ENCODE data around the gene POPDC2. TPM values are rescaled to one million over a fixed set of nuclear protein-coding genes. Genes with fewer than 3 reads are reported as not detected.
"Not testable (repeated sequence)": the region's sequence is repeated elsewhere in the genome, so short reads cannot be mapped to it uniquely, and the experiment has no call there.

The POPDC2 gene
- polyA plus RNA-seq, 1 of the 3 experiments (the other 2 are of a cell fraction), result 19.9 TPM

- no peaks in the 10 kb centered on the region for H3K9me2 ChIP-seq
- no peaks in the 10 kb centered on the region for H3K79me2 ChIP-seq (ENCODE audit: insufficient read depth)
- no peak overlapping the region for H3K9ac ChIP-seq
- H3K4me3 ChIP-seq (ENCODE audit: low read depth in 2 of 2, low read length in 1 of 2), result no peak overlapping the region
- ChIA-PET CTCF (interaction anchor here (1.1 to 1.8 kb wide), 2 partner anchors 10 to 85 kb away, joined by 3 to 4 read pairs; no protein-coding TSS in a partner anchor), POLR2A (no interaction called here)
- H3K9me3 ChIP-seq, result no peaks in the 10 kb centered on the region
- no peak overlapping the region for H3K27ac ChIP-seq (ENCODE audit: low read depth in 2 of 2, low read length in 1 of 2)
- peaks cover 0 to 20% of the 10 kb centered on the region in 2 experiments; a peak in 1 of 4 replicates for H3K4me1 ChIP-seq (ENCODE audit: control insufficient read depth in 1 of 2, insufficient read depth in 2 of 2, low read depth in 1 of 2, low read length in 1 of 2)
- H3K27me3 ChIP-seq (ENCODE audit: insufficient read depth), result no peaks in the 10 kb centered on the region
- no peaks in the 10 kb centered on the region for H3K36me3 ChIP-seq (replicated peaks in 1 of 2; ENCODE audit: control insufficient read depth in 1 of 2, insufficient read depth in 2 of 2, low read length in 1 of 2)
- WGBS (ENCODE audit: low lambda C conversion rate), result 87% methylated on average over 7 of the region's 7 CpGs
- TF ChIP-seq MXI1 (IDR thresholded peaks at IDR 0.05; ENCODE audit: low read depth, low read length) (no peak), FOSL2 (IDR thresholded peaks at IDR 0.05; ENCODE audit: borderline replicate concordance, low read depth) (no peak), POLR2AphosphoS5 (IDR thresholded peaks at IDR 0.05; ENCODE audit: low read depth, low read length) (no peak)
- TF ChIP-seq, protein P1, sequence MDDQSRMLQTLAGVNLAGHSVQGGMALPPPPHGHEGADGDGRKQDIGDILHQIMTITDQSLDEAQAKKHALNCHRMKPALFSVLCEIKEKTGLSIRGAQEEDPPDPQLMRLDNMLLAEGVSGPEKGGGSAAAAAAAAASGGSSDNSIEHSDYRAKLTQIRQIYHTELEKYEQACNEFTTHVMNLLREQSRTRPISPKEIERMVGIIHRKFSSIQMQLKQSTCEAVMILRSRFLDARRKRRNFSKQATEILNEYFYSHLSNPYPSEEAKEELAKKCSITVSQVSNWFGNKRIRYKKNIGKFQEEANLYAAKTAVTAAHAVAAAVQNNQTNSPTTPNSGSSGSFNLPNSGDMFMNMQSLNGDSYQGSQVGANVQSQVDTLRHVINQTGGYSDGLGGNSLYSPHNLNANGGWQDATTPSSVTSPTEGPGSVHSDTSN (IDR thresholded peaks at IDR 0.05), result no peak
- DNase-seq, result no peak
- H3K4me2 ChIP-seq, result 0 out of 2 replicates have a peak overlapping the region, but pooled peaks have one; percentile 40
- H2AFZ ChIP-seq (ENCODE audit: low read depth), result peak overlapping the region; percentile 5; the same call in 1 of the 2 replicates
- H3F3A ChIP-seq (replicated peaks; ENCODE audit: insufficient read depth), result no peaks in the 10 kb centered on the region
- H4K20me1 ChIP-seq (ENCODE audit: insufficient read depth), result no peaks in the 10 kb centered on the region
These were observed 64.6 kb downstream of the POPDC2 start for GRCh38 chr3:119595639-119596334.

DNA sequence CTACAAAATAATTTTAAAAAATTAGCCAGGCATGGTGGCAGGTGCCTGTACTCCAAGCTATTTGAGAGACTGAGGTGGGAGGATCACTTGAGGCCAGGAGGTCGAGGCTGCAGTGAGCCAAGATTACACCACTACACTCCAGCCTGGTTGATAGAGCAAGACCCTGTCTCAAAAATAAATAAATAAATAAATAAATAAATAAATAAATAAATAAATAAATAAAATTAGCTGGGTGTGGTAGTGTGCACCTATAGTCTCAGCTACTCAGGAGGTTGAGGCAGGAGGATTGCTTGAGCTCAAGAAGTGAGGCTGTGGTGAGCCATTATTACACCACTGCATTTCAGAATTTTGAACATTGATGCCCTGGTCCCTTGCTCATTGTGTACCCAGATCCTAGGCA is 65.5 kb downstream of the POPDC2 start:
- H3K27ac ChIP-seq (ENCODE audit: low read depth in 2 of 2, low read length in 1 of 2); H3K27me3 ChIP-seq (ENCODE audit: insufficient read depth); H3K4me2 ChIP-seq; H3K9ac ChIP-seq; H3K79me2 ChIP-seq (ENCODE audit: insufficient read depth); H2AFZ ChIP-seq (ENCODE audit: low read depth); H3K9me2 ChIP-seq; POLR2A ChIA-PET; H4K20me1 ChIP-seq (ENCODE audit: insufficient read depth); H3K9me3 ChIP-seq; H3K4me3 ChIP-seq (ENCODE audit: low read depth in 2 of 2, low read length in 1 of 2); H3K36me3 ChIP-seq (replicated peaks in 1 of 2; ENCODE audit: control insufficient read depth in 1 of 2, insufficient read depth in 2 of 2, low read length in 1 of 2); H3F3A ChIP-seq (replicated peaks; ENCODE audit: insufficient read depth); DNase-seq: not testable (repeated sequence)
- WGBS (ENCODE audit: low lambda C conversion rate), result 29% methylated on average over 1 of the region's 1 CpG
- CTCF ChIA-PET, result interaction anchor here (1.8 kb wide), 1 partner anchor 86 kb away, joined by 4 read pairs; no protein-coding TSS in a partner anchor
- H3K4me1 ChIP-seq (ENCODE audit: control insufficient read depth in 1 of 2, insufficient read depth in 2 of 2, low read depth in 1 of 2, low read length in 1 of 2), result peaks cover 0 to 12% of the 10 kb centered on the region in 2 experiments; a peak in 1 of 4 replicates

DNA sequence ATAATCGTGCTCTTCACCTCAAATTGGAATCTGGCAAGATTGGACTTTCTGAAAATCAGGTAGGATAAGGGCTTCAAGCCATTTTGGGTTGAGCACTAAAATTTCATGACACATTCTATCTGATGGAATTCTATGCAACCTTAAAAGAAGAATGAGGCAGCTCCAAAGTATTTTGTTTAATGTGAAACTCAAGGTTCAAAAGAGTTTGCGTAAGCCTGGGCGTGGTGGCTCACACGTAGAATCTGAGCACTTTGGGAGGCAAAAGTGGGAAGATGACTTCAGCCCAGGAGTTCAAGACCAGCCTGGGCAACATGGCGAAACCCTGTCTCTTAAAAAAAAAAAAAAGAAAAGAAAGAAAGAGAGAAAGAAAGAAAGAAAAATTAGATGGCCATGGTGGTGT is 66.3 kb downstream of the POPDC2 start:
- TF ChIP-seq JUND (IDR thresholded peaks at IDR 0.05) (no peak), GATA2 (CRISPR knock-in tag; IDR thresholded peaks at IDR 0.05) (no peak), CHD2 (IDR thresholded peaks at IDR 0.05; ENCODE audit: low read length, partially characterized antibody) (no peak), FOXJ3 (CRISPR knock-in tag; IDR thresholded peaks at IDR 0.05) (no peak), SIN3A (IDR thresholded peaks at IDR 0.05; ENCODE audit: borderline replicate concordance, low read depth, low read length) (no peak), FOSL2 (IDR thresholded peaks at IDR 0.05; ENCODE audit: borderline replicate concordance, low read depth) (no peak), ZBTB33 (IDR thresholded peaks at IDR 0.05; ENCODE audit: borderline replicate concordance, low read depth) (no peak), TAF1 (IDR thresholded peaks at IDR 0.05; ENCODE audit: borderline replicate concordance, low read depth, low read length) (no peak), USF1 (IDR thresholded peaks at IDR 0.05; ENCODE audit: borderline replicate concordance, low read depth) (no peak), EZH2phosphoT487 (IDR thresholded peaks at IDR 0.05; ENCODE audit: borderline replicate concordance, low read depth) (no peak)

More for the DNA sequence above, 66.3 kb downstream of the POPDC2 start:
- Histone ChIP-seq H3K79me2 (ENCODE audit: insufficient read depth) (no peaks in the 10 kb centered on the region), H3K36me3 (replicated peaks in 1 of 2; ENCODE audit: control insufficient read depth in 1 of 2, insufficient read depth in 2 of 2, low read length in 1 of 2) (no peaks in the 10 kb centered on the region), H3F3A (replicated peaks; ENCODE audit: insufficient read depth) (no peaks in the 10 kb centered on the region), H3K4me2 (no peak overlapping the region), H3K9me3 (no peaks in the 10 kb centered on the region), H2AFZ (ENCODE audit: low read depth) (no peak overlapping the region), H3K4me3 (ENCODE audit: low read depth in 2 of 2, low read length in 1 of 2) (no peak overlapping the region), H4K20me1 (ENCODE audit: insufficient read depth) (no peaks in the 10 kb centered on the region), H3K9me2 (no peaks in the 10 kb centered on the region), H3K9ac (no peak overlapping the region), H3K4me1 (ENCODE audit: control insufficient read depth in 1 of 2, insufficient read depth in 2 of 2, low read depth in 1 of 2, low read length in 1 of 2) (peaks cover 0 to 9% of the 10 kb centered on the region in 2 experiments; a peak in 1 of 4 replicates), H3K27ac (ENCODE audit: low read depth in 2 of 2, low read length in 1 of 2) (no peak overlapping the region), H3K27me3 (ENCODE audit: insufficient read depth) (no peaks in the 10 kb centered on the region)
- DNase-seq, result no peak
- POLR2A ChIA-PET, result no interaction called here
- CTCF ChIA-PET, result no interaction called here
- WGBS (ENCODE audit: low lambda C conversion rate), result 79% methylated on average over 5 of the region's 5 CpGs
